H1 (cell line): ENCODE results near the gene SREK1IP1.

Source experiments
- CBX5 ChIP-seq: fragments of 300-800, 300-1000 bp; sonication (generic); IDR thresholded peaks from 2 replicates; pipeline ENCODE4 v1.7.1; 2016; ENCODE audit warnings: antibody characterized with exemption, low read length, low read depth
- CTCF ChIP-seq, 3 experiments: IDR thresholded peaks; 1 replicate in 2 of 3; 2 replicates in 1 of 3; pipeline versions ENCODE4 v1.5.1 to v1.6.1; 2011; ENCODE audit warnings: low read length in 3 of 3, mild to moderate bottlenecking in 3 of 3, inconsistent platforms in 2 of 3, low read depth in 1 of 3, moderate library complexity in 1 of 3; ENCODE audit not compliant: insufficient read depth in 1 of 3; ENCODE audit errors: control extremely low read depth in 1 of 3
- GABPA ChIP-seq: IDR thresholded peaks from 2 replicates; pipeline ENCODE4 v1.6.1; 2011; ENCODE audit warnings: mild to moderate bottlenecking, low read length, moderate library complexity, borderline replicate concordance; ENCODE audit not compliant: insufficient read depth
- MAFK ChIP-seq: IDR thresholded peaks from 2 replicates; pipeline ENCODE4 v1.6.1; 2012; ENCODE audit warnings: low read depth, mild to moderate bottlenecking, improper control_type of control experiment, low read length
- MAX ChIP-seq: IDR thresholded peaks from 2 replicates; pipeline ENCODE4 v1.6.1; 2012; ENCODE audit warnings: inconsistent platforms
- POLR2A ChIP-seq, 2 experiments: IDR thresholded peaks; 1 replicate in 1 of 2; 2 replicates in 1 of 2; pipeline ENCODE4 v1.6.1; 2011; ENCODE audit warnings: low read depth in 2 of 2, low read length in 2 of 2, mild to moderate bottlenecking in 2 of 2; ENCODE audit errors: control extremely low read depth in 1 of 2
- POLR2AphosphoS5 ChIP-seq: IDR thresholded peaks from 2 replicates; pipeline ENCODE4 v1.6.1; 2011; ENCODE audit warnings: low read depth, low read length
- POU5F1 ChIP-seq: IDR thresholded peaks from 2 replicates; pipeline ENCODE4 v1.6.1; 2011; ENCODE audit warnings: low read depth, mild to moderate bottlenecking, low read length, moderate library complexity
- RBBP5 ChIP-seq: IDR thresholded peaks from 2 replicates; pipeline ENCODE4 v1.7.1; 2012; ENCODE audit warnings: low read depth, mild to moderate bottlenecking, inconsistent platforms, low read length, moderate library complexity, borderline replicate concordance
- SP1 ChIP-seq: IDR thresholded peaks from 2 replicates; pipeline ENCODE4 v1.6.1; 2011; ENCODE audit warnings: low read depth, low read length
- SP2 ChIP-seq: IDR thresholded peaks from 2 replicates; pipeline ENCODE4 v1.6.1; 2012; ENCODE audit warnings: mild to moderate bottlenecking, low read length, inconsistent platforms
- TAF1 ChIP-seq: IDR thresholded peaks from 2 replicates; pipeline ENCODE4 v1.6.1; 2011; ENCODE audit warnings: mild to moderate bottlenecking, low read depth, low read length
- TCF12 ChIP-seq: IDR thresholded peaks from 2 replicates; pipeline ENCODE4 v1.6.1; 2011; ENCODE audit warnings: low read depth, mild to moderate bottlenecking, low read length

- TF ChIP-seq SP1: no peak
- TF ChIP-seq CTCF (IDR thresholded peaks at IDR 0.05; ENCODE audit: control extremely low read depth in 1 of 3, insufficient read depth in 1 of 3, low read depth in 1 of 3, low read length in 3 of 3): no peak
- TF ChIP-seq RBBP5: no peak
- no peak for TF ChIP-seq MAFK
- no peak for TF ChIP-seq POLR2A (IDR thresholded peaks at IDR 0.05; ENCODE audit: control extremely low read depth in 1 of 2, low read depth in 2 of 2, low read length in 2 of 2)
- TF ChIP-seq GABPA: no peak
- TF ChIP-seq CBX5: no peak
- TF ChIP-seq TCF12: no peak
- no peak for TF ChIP-seq POLR2AphosphoS5
- TF ChIP-seq SP2: no peak
- no peak for TF ChIP-seq MAX
- TF ChIP-seq POU5F1: no peak
- no peak for TF ChIP-seq TAF1
Observed at GRCh38 chr5:64806537-64806936, 38.0 kb upstream of the SREK1IP1 start.
